ENCODE data around the gene HYCC1. TPM values are rescaled to one million over a fixed set of nuclear protein-coding genes. Genes with fewer than 3 reads are reported as not detected.
"Not testable (repeated sequence)": the region's sequence is repeated elsewhere in the genome, so short reads cannot be mapped to it uniquely, and the experiment has no call there.

HYCC1 gene
- polyA plus RNA-seq, 1 donor (not counting 4 experiments of a cell fraction or from before 2014, with no cell fraction given): 35.8 TPM

- no peak for TF ChIP-seq CTCF (optimal IDR thresholded peaks at IDR 0.05 in 1 of 3, IDR thresholded peaks at IDR 0.05 in 1 of 3, conservative IDR thresholded peaks at IDR 0.05 in 1 of 3; ENCODE audit: extremely low read depth in 1 of 3, insufficient read depth in 2 of 3, low read length in 3 of 3)
- TF ChIP-seq EZH2 (IDR thresholded peaks at IDR 0.05; ENCODE audit: low read length): no peak
- Histone ChIP-seq H3K4me1 (ENCODE audit: control insufficient read depth, extremely low read depth, insufficient read depth, low read length) (no peaks in the 10 kb centered on the region), H3K27me3 (ENCODE audit: control insufficient read depth, extremely low read depth, insufficient read depth, low read length) (no peaks in the 10 kb centered on the region), H3K27ac (ENCODE audit: control insufficient read depth, insufficient read depth, low read length) (no peak overlapping the region), H2AFZ (ENCODE audit: control insufficient read depth, low read length) (peak overlapping the region; percentile 51), H3K4me2 (ENCODE audit: control insufficient read depth, extremely low read depth, insufficient read depth, low read depth, low read length) (no peak overlapping the region), H4K20me1 (ENCODE audit: control insufficient read depth, extremely low read depth, insufficient read depth, low read length) (no peaks in the 10 kb centered on the region), H3K9ac (ENCODE audit: control insufficient read depth, extremely low read depth, insufficient read depth, low read length) (no peak overlapping the region), H3K9me3 (ENCODE audit: control insufficient read depth, low read depth, low read length) (no peaks in the 10 kb centered on the region), H3K9me1 (ENCODE audit: control insufficient read depth, extremely low read depth, insufficient read depth, low read length) (no peaks in the 10 kb centered on the region), H3K79me2 (ENCODE audit: control insufficient read depth, insufficient read depth, low read length) (no peaks in the 10 kb centered on the region), H3K36me3 (ENCODE audit: control insufficient read depth in 2 of 2, extremely low read depth in 1 of 2, insufficient read depth in 2 of 2, low read length in 2 of 2) (no peaks in the 10 kb centered on the region), H3K4me3 (ENCODE audit: control insufficient read depth in 2 of 3, extremely low read depth in 1 of 3, insufficient read depth in 2 of 3, low read depth in 1 of 3, low read length in 3 of 3) (no peak overlapping the region)
- dilution Hi-C loops (cut with MboI; ENCODE audit: extremely low pct_ligation_motif_present, low sequenced_read_pairs): no loop called here
- no peak for DNase-seq (ENCODE audit: low read depth, low spot score)
- FAIRE-seq: no peak
Observed at GRCh38 chr7:23044581-23044980, 30.7 kb upstream of the HYCC1 start.

GRCh38 chr7:23043441-23043840 is 29.5 kb upstream of the HYCC1 start:
- Histone ChIP-seq H3K27me3 (ENCODE audit: control insufficient read depth, extremely low read depth, insufficient read depth, low read length) (no peaks in the 10 kb centered on the region), H3K79me2 (ENCODE audit: control insufficient read depth, insufficient read depth, low read length) (no peaks in the 10 kb centered on the region), H3K36me3 (ENCODE audit: control insufficient read depth in 2 of 2, extremely low read depth in 1 of 2, insufficient read depth in 2 of 2, low read length in 2 of 2) (no peaks in the 10 kb centered on the region), H3K4me1 (ENCODE audit: control insufficient read depth, extremely low read depth, insufficient read depth, low read length) (no peaks in the 10 kb centered on the region), H3K9me1 (ENCODE audit: control insufficient read depth, extremely low read depth, insufficient read depth, low read length) (no peaks in the 10 kb centered on the region), H3K4me2 (ENCODE audit: control insufficient read depth, extremely low read depth, insufficient read depth, low read depth, low read length) (no peak overlapping the region), H4K20me1 (ENCODE audit: control insufficient read depth, extremely low read depth, insufficient read depth, low read length) (no peaks in the 10 kb centered on the region), H2AFZ (ENCODE audit: control insufficient read depth, low read length) (no peak overlapping the region), H3K9ac (ENCODE audit: control insufficient read depth, extremely low read depth, insufficient read depth, low read length) (no peak overlapping the region), H3K4me3 (ENCODE audit: control insufficient read depth in 2 of 3, extremely low read depth in 1 of 3, insufficient read depth in 2 of 3, low read depth in 1 of 3, low read length in 3 of 3) (no peak overlapping the region), H3K27ac (ENCODE audit: control insufficient read depth, insufficient read depth, low read length) (no peak overlapping the region), H3K9me3 (ENCODE audit: control insufficient read depth, low read depth, low read length) (no peaks in the 10 kb centered on the region)
- no peak for TF ChIP-seq EZH2 (IDR thresholded peaks at IDR 0.05; ENCODE audit: low read length)
- TF ChIP-seq CTCF (optimal IDR thresholded peaks at IDR 0.05 in 1 of 3, IDR thresholded peaks at IDR 0.05 in 1 of 3, conservative IDR thresholded peaks at IDR 0.05 in 1 of 3; ENCODE audit: extremely low read depth in 1 of 3, insufficient read depth in 2 of 3, low read length in 3 of 3): no peak
- dilution Hi-C loops (cut with MboI; ENCODE audit: extremely low pct_ligation_motif_present, low sequenced_read_pairs): no loop called here
- FAIRE-seq (no peak), DNase-seq (ENCODE audit: low read depth, low spot score) (no peak)

DNA sequence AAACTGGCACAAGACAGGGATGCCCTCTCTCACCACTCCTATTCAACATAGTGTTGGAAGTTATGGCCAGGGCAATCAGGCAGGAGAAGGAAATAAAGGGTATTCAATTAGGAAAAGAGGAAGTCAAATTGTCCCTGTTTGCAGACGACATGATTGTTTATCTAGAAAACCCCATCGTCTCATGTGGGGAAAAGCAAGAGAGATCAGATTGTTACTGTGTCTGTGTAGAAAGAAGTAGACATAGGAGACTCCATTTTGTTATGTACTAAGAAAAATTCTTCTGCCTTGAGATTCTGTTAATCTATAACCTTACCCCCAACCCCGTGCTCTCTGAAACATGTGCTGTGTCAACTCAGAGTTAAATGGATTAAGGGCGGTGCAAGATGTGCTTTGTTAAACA is 25.7 kb upstream of the HYCC1 start:
- H3K27ac ChIP-seq (ENCODE audit: control insufficient read depth, insufficient read depth, low read length): not testable (repeated sequence)

DNA sequence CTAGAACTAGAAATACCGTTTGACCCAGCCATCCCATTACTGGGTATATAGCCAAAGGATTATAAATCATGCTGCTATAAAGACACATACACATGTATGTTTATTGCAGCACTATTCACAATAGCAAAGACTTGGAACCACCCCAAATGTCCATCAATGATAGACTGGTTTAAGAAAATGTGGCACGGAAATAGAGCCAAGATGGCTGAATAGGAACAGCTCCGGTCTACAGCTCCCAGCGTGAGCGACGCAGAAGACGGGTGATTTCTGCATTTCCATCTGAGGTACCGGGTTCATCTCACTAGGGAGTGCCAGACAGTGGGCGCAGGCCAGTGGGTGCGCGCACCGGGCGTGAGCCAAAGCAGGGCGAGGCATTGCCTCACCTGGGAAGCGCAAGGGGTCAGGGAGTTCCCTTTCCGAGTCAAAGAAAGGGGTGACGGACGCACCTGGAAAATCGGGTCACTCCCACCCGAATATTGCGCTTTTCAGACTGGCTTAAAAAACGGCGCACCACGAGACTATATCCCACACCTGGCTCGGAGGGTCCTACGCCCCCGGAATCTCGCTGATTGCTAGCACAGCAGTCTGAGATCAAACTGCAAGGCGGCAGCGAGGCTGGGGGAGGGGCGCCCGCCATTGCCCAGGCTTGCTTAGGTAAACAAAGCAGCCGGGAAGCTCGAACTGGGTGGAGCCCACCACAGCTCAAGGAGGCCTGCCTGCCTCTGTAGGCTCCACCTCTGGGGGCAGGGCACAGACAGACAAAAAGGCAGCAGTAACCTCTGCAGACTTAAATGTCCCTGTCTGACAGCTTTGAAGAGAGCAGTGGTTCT is 21.8 kb upstream of the HYCC1 start:
- H3K4me3 ChIP-seq (ENCODE audit: control insufficient read depth in 2 of 3, extremely low read depth in 1 of 3, insufficient read depth in 2 of 3, low read depth in 1 of 3, low read length in 3 of 3); H2AFZ ChIP-seq (ENCODE audit: control insufficient read depth, low read length); H3K36me3 ChIP-seq (ENCODE audit: control insufficient read depth in 2 of 2, extremely low read depth in 1 of 2, insufficient read depth in 2 of 2, low read length in 2 of 2); H3K9me3 ChIP-seq (ENCODE audit: control insufficient read depth, low read depth, low read length); DNase-seq (ENCODE audit: low read depth, low spot score); H3K27me3 ChIP-seq (ENCODE audit: control insufficient read depth, extremely low read depth, insufficient read depth, low read length); H3K4me1 ChIP-seq (ENCODE audit: control insufficient read depth, extremely low read depth, insufficient read depth, low read length); dilution Hi-C loops (cut with MboI; ENCODE audit: extremely low pct_ligation_motif_present, low sequenced_read_pairs); FAIRE-seq; H4K20me1 ChIP-seq (ENCODE audit: control insufficient read depth, extremely low read depth, insufficient read depth, low read length); H3K27ac ChIP-seq (ENCODE audit: control insufficient read depth, insufficient read depth, low read length); H3K79me2 ChIP-seq (ENCODE audit: control insufficient read depth, insufficient read depth, low read length); H3K9ac ChIP-seq (ENCODE audit: control insufficient read depth, extremely low read depth, insufficient read depth, low read length); H3K4me2 ChIP-seq (ENCODE audit: control insufficient read depth, extremely low read depth, insufficient read depth, low read depth, low read length); H3K9me1 ChIP-seq (ENCODE audit: control insufficient read depth, extremely low read depth, insufficient read depth, low read length): not testable (repeated sequence)

More for the DNA sequence above, 25.7 kb upstream of the HYCC1 start:
- H4K20me1 ChIP-seq (ENCODE audit: control insufficient read depth, extremely low read depth, insufficient read depth, low read length); H3K9me3 ChIP-seq (ENCODE audit: control insufficient read depth, low read depth, low read length); H3K4me2 ChIP-seq (ENCODE audit: control insufficient read depth, extremely low read depth, insufficient read depth, low read depth, low read length); H2AFZ ChIP-seq (ENCODE audit: control insufficient read depth, low read length); DNase-seq (ENCODE audit: low read depth, low spot score); H3K79me2 ChIP-seq (ENCODE audit: control insufficient read depth, insufficient read depth, low read length); H3K4me3 ChIP-seq (ENCODE audit: control insufficient read depth in 2 of 3, extremely low read depth in 1 of 3, insufficient read depth in 2 of 3, low read depth in 1 of 3, low read length in 3 of 3); H3K27me3 ChIP-seq (ENCODE audit: control insufficient read depth, extremely low read depth, insufficient read depth, low read length); FAIRE-seq; H3K36me3 ChIP-seq (ENCODE audit: control insufficient read depth in 2 of 2, extremely low read depth in 1 of 2, insufficient read depth in 2 of 2, low read length in 2 of 2); H3K9me1 ChIP-seq (ENCODE audit: control insufficient read depth, extremely low read depth, insufficient read depth, low read length); H3K4me1 ChIP-seq (ENCODE audit: control insufficient read depth, extremely low read depth, insufficient read depth, low read length); dilution Hi-C loops (cut with MboI; ENCODE audit: extremely low pct_ligation_motif_present, low sequenced_read_pairs); H3K9ac ChIP-seq (ENCODE audit: control insufficient read depth, extremely low read depth, insufficient read depth, low read length): not testable (repeated sequence)
